Large intestine (tissue), 3 donors: ENCODE data around the gene SH2B2. TPM values are rescaled to one million over a fixed set of nuclear protein-coding genes. Genes with fewer than 3 reads are reported as not detected.

Experiments
- DNase-seq, 2 donors: peaks; one replicate each; pipeline versions ENCODE4 v3.0.0 to v3.0.0-alpha.2; 2013
- H3K27ac ChIP-seq: one replicate; pipeline ENCODE4 v1.5.1; 2013; ENCODE audit warnings: low read length
- H3K27me3 ChIP-seq: 2 replicates; pipeline ENCODE4 v1.6.1; 2013; ENCODE audit warnings: low read length; ENCODE audit not compliant: control insufficient read depth, insufficient read depth
- H3K36me3 ChIP-seq: 2 replicates; pipeline ENCODE4 v1.6.1; 2013; ENCODE audit warnings: low read length; ENCODE audit not compliant: control insufficient read depth, insufficient read depth
- H3K4me1 ChIP-seq: one replicate; pipeline ENCODE4 v1.6.1; 2013; ENCODE audit warnings: low read length; ENCODE audit not compliant: control insufficient read depth, insufficient read depth
- H3K4me3 ChIP-seq: one replicate; pipeline ENCODE4 v1.5.1; 2013; ENCODE audit warnings: low read length
- H3K9me3 ChIP-seq: one replicate; pipeline ENCODE4 v1.6.1; 2013; ENCODE audit warnings: mild to moderate bottlenecking, low read depth, low read length, moderate library complexity; ENCODE audit not compliant: control insufficient read depth
- WGBS: methylation state at CpG from one replicate; pipeline ENCODE4 v1.1.5; 2013; ENCODE audit warnings: low lambda C conversion rate; ENCODE audit not compliant: insufficient coverage; 5-methylcytosine and 5-hydroxymethylcytosine counted together
- polyA plus RNA-seq: library from polyadenylated mRNA; unstranded; fragments of 120-200 nt; gene quantifications from one replicate; pipeline ENCODE4 v1.2.1, GENCODE V29; 2013

The SH2B2 gene
- polyA plus RNA-seq, 1 donor, result 1.6 TPM

- no peak for DNase-seq
- WGBS, result 60% methylated on average over 1 of the region's 13 CpGs
- H3K27ac ChIP-seq, result no peak overlapping the region
- no peaks in the 10 kb centered on the region for H3K36me3 ChIP-seq
- H3K4me1 ChIP-seq, result no peaks in the 10 kb centered on the region
- no peak overlapping the region for H3K4me3 ChIP-seq
- H3K27me3 ChIP-seq, result no peaks in the 10 kb centered on the region
- H3K9me3 ChIP-seq, result no peaks in the 10 kb centered on the region
Observed at GRCh38 chr7:102264367-102264891, 22.2 kb upstream of the SH2B2 start.

- H3K27ac ChIP-seq, result no peak overlapping the region
- H3K4me1 ChIP-seq, result no peaks in the 10 kb centered on the region
- H3K36me3 ChIP-seq, result no peaks in the 10 kb centered on the region
- no peak for DNase-seq
- WGBS, result 87% methylated on average over 3 of the region's 14 CpGs
- H3K27me3 ChIP-seq, result no peaks in the 10 kb centered on the region
- no peaks in the 10 kb centered on the region for H3K9me3 ChIP-seq
- H3K4me3 ChIP-seq, result no peak overlapping the region
Observed at GRCh38 chr7:102266541-102266940, 20.1 kb upstream of the SH2B2 start.

- WGBS, result no CpG with 5 or more reads among the region's 10 CpGs
- peaks cover 14% of the 10 kb centered on the region for H3K4me1 ChIP-seq
- no peak for DNase-seq
- no peaks in the 10 kb centered on the region for H3K9me3 ChIP-seq
- H3K27me3 ChIP-seq, result no peaks in the 10 kb centered on the region
- H3K36me3 ChIP-seq, result no peaks in the 10 kb centered on the region
- no peak overlapping the region for H3K27ac ChIP-seq
- no peak overlapping the region for H3K4me3 ChIP-seq
Observed at GRCh38 chr7:102268635-102269034, 18.0 kb upstream of the SH2B2 start.

GRCh38 chr7:102270178-102270887, 16.3 kb upstream of the SH2B2 start:
- no CpG with 5 or more reads among the region's 13 CpGs for WGBS
- Histone ChIP-seq H3K4me3 (no peak overlapping the region), H3K36me3 (peaks cover 2% of the 10 kb centered on the region)

GRCh38 chr7:102271158-102271798, 15.4 kb upstream of the SH2B2 start:
- H3K36me3 ChIP-seq, result peaks cover 3% of the 10 kb centered on the region
- H3K4me3 ChIP-seq, result no peak overlapping the region
- H3K27me3 ChIP-seq, result no peaks in the 10 kb centered on the region
- no peaks in the 10 kb centered on the region for H3K9me3 ChIP-seq
- DNase-seq, result no peak
- WGBS, result no CpG with 5 or more reads among the region's 10 CpGs
- no peak overlapping the region for H3K27ac ChIP-seq
- peaks cover 22% of the 10 kb centered on the region for H3K4me1 ChIP-seq

More at GRCh38 chr7:102270178-102270887, 16.3 kb upstream of the SH2B2 start:
- no peaks in the 10 kb centered on the region for H3K27me3 ChIP-seq
- H3K4me1 ChIP-seq, result peaks cover 22% of the 10 kb centered on the region
- H3K27ac ChIP-seq, result no peak overlapping the region
- DNase-seq, result no peak
- no peaks in the 10 kb centered on the region for H3K9me3 ChIP-seq

- DNase-seq, result peak; percentile 52 to 55
- H3K4me3 ChIP-seq, result no peak overlapping the region
- peaks cover 3% of the 10 kb centered on the region for H3K36me3 ChIP-seq
- peaks cover 22% of the 10 kb centered on the region for H3K4me1 ChIP-seq
- no peaks in the 10 kb centered on the region for H3K9me3 ChIP-seq
- no peaks in the 10 kb centered on the region for H3K27me3 ChIP-seq
- no CpG with 5 or more reads among the region's 21 CpGs for WGBS
- no peak overlapping the region for H3K27ac ChIP-seq
Observed at GRCh38 chr7:102272075-102272916, 14.4 kb upstream of the SH2B2 start.

- peak overlapping the region; percentile 77 for H3K27ac ChIP-seq
- H3K4me3 ChIP-seq, result no peak overlapping the region
- WGBS, result no CpG with 5 or more reads among the region's 16 CpGs
- H3K36me3 ChIP-seq, result peaks cover 3% of the 10 kb centered on the region
- DNase-seq, result no peak
- H3K4me1 ChIP-seq, result peaks cover 22% of the 10 kb centered on the region
- H3K27me3 ChIP-seq, result no peaks in the 10 kb centered on the region
- H3K9me3 ChIP-seq, result no peaks in the 10 kb centered on the region
Observed at GRCh38 chr7:102272917-102273748, 13.5 kb upstream of the SH2B2 start.

- DNase-seq, result peak; percentile 91 to 93
- peak overlapping the region; percentile 77 for H3K27ac ChIP-seq
- H3K36me3 ChIP-seq, result peaks cover 3% of the 10 kb centered on the region
- no peaks in the 10 kb centered on the region for H3K9me3 ChIP-seq
- no peaks in the 10 kb centered on the region for H3K27me3 ChIP-seq
- H3K4me3 ChIP-seq, result peak overlapping the region; percentile 13
- WGBS, result no CpG with 5 or more reads among the region's 23 CpGs
- H3K4me1 ChIP-seq, result peaks cover 22% of the 10 kb centered on the region
Observed at GRCh38 chr7:102273749-102274712, 12.6 kb upstream of the SH2B2 start.

GRCh38 chr7:102275123-102275703, 11.5 kb upstream of the SH2B2 start:
- H3K9me3 ChIP-seq, result no peaks in the 10 kb centered on the region
- DNase-seq, result no peak
- peaks cover 22% of the 10 kb centered on the region for H3K4me1 ChIP-seq
- H3K36me3 ChIP-seq, result peaks cover 3% of the 10 kb centered on the region
- no peak overlapping the region for H3K27ac ChIP-seq
- no CpG with 5 or more reads among the region's 10 CpGs for WGBS
- no peaks in the 10 kb centered on the region for H3K27me3 ChIP-seq
- H3K4me3 ChIP-seq, result no peak overlapping the region
